Stomach (tissue), 9 donors: ENCODE measurements around the gene CBFA2T3. TPM values are rescaled to one million over a fixed set of nuclear protein-coding genes. Genes with fewer than 3 reads are reported as not detected.

Source experiments
- DNase-seq, 2 donors: peaks; one replicate each; pipeline versions ENCODE4 v3.0.0 to v3.0.0-alpha.2; 2013 to 2019
- H3K27ac ChIP-seq, 5 donors: fragments of 200-600 bp in 4 of 5; sonication (generic) in 4 of 5; one replicate each; pipeline ENCODE4 v1.5.1; 2013 to 2019; ENCODE audit warnings: mild to moderate bottlenecking in 1 of 5, moderate library complexity in 1 of 5
- H3K27me3 ChIP-seq, 3 donors: fragments of 200-600 bp; sonication (generic); one replicate each; pipeline ENCODE4 v1.5.1; 2017 to 2019; ENCODE audit warnings: mixed run types in 1 of 3
- H3K36me3 ChIP-seq, 4 donors: fragments of 200-600 bp; sonication (generic); 1 replicate in 3 of 4; 2 replicates in 1 of 4; pipeline ENCODE4 v1.5.1; 2016 to 2019
- H3K4me1 ChIP-seq, 4 donors: fragments of 200-600 bp; sonication (generic); one replicate each; pipeline ENCODE4 v1.5.1; 2016 to 2019
- H3K4me3 ChIP-seq, 4 donors: fragments of 200-600 bp; sonication (generic) in 3 of 4; one replicate each; pipeline ENCODE4 v1.5.1; 2016 to 2019; ENCODE audit warnings: mild to moderate bottlenecking in 1 of 4
- H3K9me3 ChIP-seq, 4 donors: fragments of 200-600 bp; sonication (generic); one replicate each; pipeline ENCODE4 v1.5.1; 2016 to 2019
- CTCF ChIP-seq, 7 experiments: fragments of 450-650 bp in 4 of 7; fragments of 200-600 bp in 3 of 7; sonication (generic) in 3 of 7; IDR thresholded peaks; one replicate each; pipeline ENCODE4 v1.5.1; 2016 to 2019; ENCODE audit warnings: antibody characterized with exemption in 7 of 7, control low read depth in 2 of 7, mild to moderate bottlenecking in 1 of 7
- EP300 ChIP-seq: sonication (generic); formaldehyde crosslinking; IDR thresholded peaks from one replicate; pipeline ENCODE4 v1.6.1; 2017; ENCODE audit warnings: antibody characterized with exemption
- POLR2A ChIP-seq, 4 donors: fragments of 450-650 bp; IDR thresholded peaks; one replicate each; pipeline ENCODE4 v1.6.1; 2016; ENCODE audit warnings: antibody characterized with exemption in 4 of 4, control low read depth in 2 of 4, mild to moderate bottlenecking in 1 of 4, moderate library complexity in 1 of 4
- POLR2AphosphoS5 ChIP-seq, 3 donors: sonication (generic); formaldehyde crosslinking; IDR thresholded peaks; one replicate each; pipeline ENCODE4 v1.6.1; 2016; ENCODE audit warnings: antibody characterized with exemption in 3 of 3
- WGBS, 5 donors: extraction: QIAGEN DNeasy Blood & Tissue Kit in 3 of 5; methylation state at CpG; one replicate each; pipeline versions ENCODE4 v1.1.5 to v1.1.7; 2013 to 2018; 5-methylcytosine and 5-hydroxymethylcytosine counted together
- intact Hi-C: fragments of 100-400 bp; cut with DNase I; formaldehyde crosslinking; loops from one replicate; pipeline ENCODE4 v1.15.1; 2023; ENCODE audit warnings: low total_unique reads
- polyA plus RNA-seq, 3 donors: library from polyadenylated mRNA; stranded (reverse); fragments of 200-250 nt; gene quantifications; one replicate each; pipeline ENCODE4 v1.2.3, GENCODE V29; 2013
- total RNA-seq, 5 donors: library from RNA; depleted of rRNA; stranded (reverse); fragments of >200 nt; gene quantifications; one replicate each; pipeline versions ENCODE4 v1.1.0 to v1.2.3, GENCODE V29; 2014 to 2016
- donor health status: healthy with polysubstance abuse.
- donor health status: Bipolar disorder and iron deficiency.
- donor health status: healthy.

Gene CBFA2T3
- total and polyA plus RNA-seq, 8 donors = 0.58 to 57.6 (median 2.5) TPM

DNA sequence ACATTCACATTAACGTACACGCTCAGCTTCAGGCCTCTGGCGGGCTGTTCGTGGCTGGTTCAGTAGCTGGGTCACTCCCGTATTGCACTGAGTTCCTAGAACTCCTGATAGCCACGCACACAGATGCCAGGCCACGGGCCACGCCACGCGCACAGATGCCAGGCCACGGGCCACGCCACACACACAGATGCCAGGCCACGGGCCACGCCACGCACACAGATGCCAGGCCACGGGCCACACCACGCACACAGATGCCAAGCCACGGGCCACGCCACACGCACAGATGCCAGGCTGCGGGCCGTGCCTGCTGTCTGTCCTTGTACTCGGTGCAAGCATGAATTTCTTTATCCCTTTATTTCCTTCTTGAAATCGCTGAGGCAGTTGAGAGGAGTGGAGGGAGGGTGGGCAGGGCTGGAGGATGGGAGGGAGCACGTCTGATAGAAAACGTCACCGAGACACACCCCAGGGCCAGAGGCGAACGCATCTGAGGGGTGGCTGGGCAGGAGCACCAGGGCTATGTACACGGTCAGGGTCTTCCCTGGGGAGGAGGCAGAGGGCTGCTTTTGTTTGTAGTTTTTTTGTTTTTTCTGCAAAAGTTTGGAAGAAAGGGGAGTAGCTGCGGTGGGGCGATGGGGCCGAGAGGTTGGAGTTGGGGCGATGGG lies 101.9 kb downstream of the CBFA2T3 start:
- no peak overlapping the region for H3K27ac ChIP-seq
- intact Hi-C loops = no loop called here
- H3K9me3 ChIP-seq = no peaks in the 10 kb centered on the region
- H3K27me3 ChIP-seq = peaks cover 0 to 60% (median 28%) of the 10 kb centered on the region in 3 donors
- WGBS, 5 donors = 89 to 92% (median 91%) methylated on average over 34 of the region's 34 CpGs
- no peak for TF ChIP-seq EP300
- no peak for TF ChIP-seq POLR2AphosphoS5 (IDR thresholded peaks at IDR 0.05)
- TF ChIP-seq CTCF (IDR thresholded peaks at IDR 0.05) = no peak
- TF ChIP-seq POLR2A (IDR thresholded peaks at IDR 0.05) = no peak
- H3K4me1 ChIP-seq = peaks cover 0 to 9% (median 7%) of the 10 kb centered on the region in 4 donors
- H3K4me3 ChIP-seq = no peak overlapping the region
- peaks cover 0 to 31% (median 26%) of the 10 kb centered on the region in 4 donors for H3K36me3 ChIP-seq
- no peak for DNase-seq

DNA sequence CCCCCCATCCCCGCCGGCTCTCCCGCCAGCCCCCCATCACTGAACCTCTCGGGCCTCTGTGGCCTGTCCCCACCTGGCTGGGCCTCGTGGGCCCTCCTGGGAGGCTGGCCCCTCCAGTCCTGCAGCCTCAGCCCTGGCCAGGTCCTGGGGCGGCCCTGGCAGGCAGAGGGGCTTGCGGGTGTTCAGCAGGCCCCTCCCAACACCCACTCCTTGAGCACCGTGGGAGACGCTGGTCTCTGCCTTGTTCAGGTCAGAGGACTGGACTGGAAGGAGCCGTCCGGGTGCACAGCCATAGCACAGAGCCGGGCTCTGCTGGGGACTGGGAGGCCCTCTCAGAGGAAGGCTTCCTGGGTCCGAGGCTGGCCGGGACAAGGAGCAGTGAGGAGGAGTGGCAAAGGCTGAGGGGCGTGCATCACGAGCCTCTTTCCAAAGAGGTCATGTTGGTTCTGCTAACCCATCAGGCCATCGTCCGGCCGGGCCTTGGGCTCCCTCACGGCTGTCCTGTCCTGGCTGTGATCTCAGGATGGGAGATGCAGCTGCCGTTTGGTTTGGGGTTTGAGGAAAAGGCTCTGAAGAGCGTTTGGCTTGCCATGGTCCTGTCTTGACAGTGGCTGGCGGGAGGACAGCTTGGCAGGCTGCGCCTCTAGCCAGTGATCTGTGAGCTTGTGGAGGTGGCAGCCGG lies 104.2 kb downstream of the CBFA2T3 start:
- H3K36me3 ChIP-seq = peaks cover 0 to 16% (median 12%) of the 10 kb centered on the region in 4 donors
- WGBS, 5 donors = 70 to 85% (median 71%) methylated on average over 5 to 25 of the region's 25 CpGs

GRCh38 chr16:88871730-88872416 lies 105.1 kb downstream of the CBFA2T3 start:
- no peaks in the 10 kb centered on the region for H3K9me3 ChIP-seq
- intact Hi-C loops = no loop called here
- H3K4me3 ChIP-seq = no peak overlapping the region
- peaks cover 0 to 8% (median 7%) of the 10 kb centered on the region in 4 donors for H3K36me3 ChIP-seq
- DNase-seq = no peak
- WGBS, 5 donors = 68 to 80% (median 72%) methylated on average over 4 to 21 of the region's 21 CpGs
- H3K27me3 ChIP-seq = peaks cover 0 to 62% (median 37%) of the 10 kb centered on the region in 3 donors
- H3K27ac ChIP-seq = no peak overlapping the region
- no peak for TF ChIP-seq CTCF (IDR thresholded peaks at IDR 0.05)
- TF ChIP-seq POLR2A (IDR thresholded peaks at IDR 0.05) = no peak
- TF ChIP-seq EP300 = no peak
- no peak for TF ChIP-seq POLR2AphosphoS5 (IDR thresholded peaks at IDR 0.05)
- H3K4me1 ChIP-seq = peaks cover 0 to 9% (median 7%) of the 10 kb centered on the region in 4 donors

More for the DNA sequence above, 104.2 kb downstream of the CBFA2T3 start:
- Histone ChIP-seq H3K27ac (no peak overlapping the region), H3K9me3 (no peaks in the 10 kb centered on the region), H3K27me3 (peaks cover 0 to 61% (median 37%) of the 10 kb centered on the region in 3 donors), H3K4me1 (peaks cover 0 to 9% (median 7%) of the 10 kb centered on the region in 4 donors), H3K4me3 (no peak overlapping the region)
- DNase-seq = no peak
- TF ChIP-seq POLR2AphosphoS5 (IDR thresholded peaks at IDR 0.05) (no peak), POLR2A (IDR thresholded peaks at IDR 0.05) (no peak), CTCF (IDR thresholded peaks at IDR 0.05) (no peak), EP300 (no peak)
- intact Hi-C loops = no loop called here

DNA sequence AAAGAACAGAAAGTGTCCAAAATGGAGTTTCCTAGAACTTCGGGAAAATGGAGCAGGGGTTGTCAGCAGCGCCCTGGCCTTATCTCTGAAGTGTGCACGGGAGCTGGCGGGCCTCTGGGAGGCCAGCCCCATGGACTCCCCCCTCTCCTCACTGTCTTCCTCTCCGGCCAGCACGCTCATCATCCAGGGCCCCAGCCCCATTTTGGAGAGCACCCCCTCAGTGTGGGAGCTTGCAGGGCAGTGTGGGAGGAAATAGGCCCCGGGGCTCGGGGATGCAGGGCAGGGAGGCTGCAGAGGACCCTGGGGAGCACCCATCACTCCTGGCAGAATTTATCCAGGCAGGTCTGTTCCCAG lies 105.7 kb downstream of the CBFA2T3 start:
- TF ChIP-seq POLR2AphosphoS5 (IDR thresholded peaks at IDR 0.05) (no peak), POLR2A (IDR thresholded peaks at IDR 0.05) (no peak), CTCF (IDR thresholded peaks at IDR 0.05) (no peak), EP300 (no peak)
- H3K4me1 ChIP-seq = peaks cover 0 to 9% (median 7%) of the 10 kb centered on the region in 4 donors
- 20 to 31% (median 25%) methylated on average over 6 to 8 of the region's 8 CpGs for WGBS, 5 donors
- H3K27ac ChIP-seq = no peak overlapping the region
- H3K9me3 ChIP-seq = no peaks in the 10 kb centered on the region
- DNase-seq = no peak
- intact Hi-C loops = no loop called here
- peaks cover 0 to 2% (median 1%) of the 10 kb centered on the region in 4 donors for H3K36me3 ChIP-seq
- peaks cover 0 to 66% (median 37%) of the 10 kb centered on the region in 3 donors for H3K27me3 ChIP-seq
- no peak overlapping the region for H3K4me3 ChIP-seq
